ENCODE results near the gene OSBPL2. TPM values are rescaled to one million over a fixed set of nuclear protein-coding genes. Genes with fewer than 3 reads are reported as not detected.

Gene OSBPL2
- total RNA-seq, 1 experiment from 2014 or later: 36.9 TPM

GRCh38 chr20:62220666-62221568 lies 17.4 kb upstream of the OSBPL2 start:
- Histone ChIP-seq H3K27ac (ENCODE audit: low read depth, low read length) (no peak overlapping the region), H3K36me3 (ENCODE audit: control insufficient read depth in 1 of 2, insufficient read depth in 2 of 2, low read length in 2 of 2) (no peaks in the 10 kb centered on the region), H3K4me2 (ENCODE audit: low read length) (no peak overlapping the region), H3K9me3 (ENCODE audit: control insufficient read depth in 1 of 2, insufficient read depth in 1 of 2, low read depth in 1 of 2, low read length in 2 of 2) (no peaks in the 10 kb centered on the region), H4K20me1 (ENCODE audit: insufficient read depth) (no peaks in the 10 kb centered on the region), H3K4me1 (ENCODE audit: control insufficient read depth in 1 of 2, insufficient read depth in 2 of 2, low read length in 2 of 2) (no peaks in the 10 kb centered on the region), H3K9me2 (ENCODE audit: insufficient read depth) (no peaks in the 10 kb centered on the region), H3K79me2 (ENCODE audit: insufficient read depth, low read length) (no peaks in the 10 kb centered on the region), H3K4me3 (replicated peaks in 1 of 2; ENCODE audit: low read depth in 1 of 2, low read length in 2 of 2) (no peak overlapping the region), H3K9ac (ENCODE audit: low read length) (no peak overlapping the region), H2AFZ (ENCODE audit: low read depth, low read length, poor library complexity, severe bottlenecking) (no peak overlapping the region), H3K27me3 (ENCODE audit: insufficient read depth, low read length) (peaks cover 20% of the 10 kb centered on the region; the same call in 1 of the 2 replicates)
- ChIA-PET CTCF (no interaction called here), RAD21 (ENCODE audit: low non-redundant PET in 1 of 2, low total read pairs in 2 of 2, uncharacterized antibody in 2 of 2, unreplicated experiment in 2 of 2) (no interaction called here), POLR2A (no interaction called here)
- intact Hi-C loops (cut with micrococcal nuclease): no loop called here
- ATAC-seq: no peak
- TF ChIP-seq CBX3 (IDR thresholded peaks at IDR 0.05; ENCODE audit: low read depth) (no peak), ZNF274 (IDR thresholded peaks at IDR 0.05; ENCODE audit: low read depth, low read length) (no peak), REST (IDR thresholded peaks at IDR 0.05; ENCODE audit: low read depth) (no peak), EGR1 (IDR thresholded peaks at IDR 0.05; ENCODE audit: low read depth) (no peak), ELF1 (IDR thresholded peaks at IDR 0.05; ENCODE audit: borderline replicate concordance, low read depth) (no peak), ZFX (IDR thresholded peaks at IDR 0.05) (no peak), SIN3A (IDR thresholded peaks at IDR 0.05; ENCODE audit: low read depth) (no peak), CEBPB (IDR thresholded peaks at IDR 0.05; ENCODE audit: low read depth) (no peak), SP1 (IDR thresholded peaks at IDR 0.05; ENCODE audit: low read depth) (no peak), EZH2 (IDR thresholded peaks at IDR 0.05) (no peak), ATF3 (IDR thresholded peaks at IDR 0.05) (no peak), TCF7L2 (IDR thresholded peaks at IDR 0.05; ENCODE audit: borderline replicate concordance, extremely low read depth, insufficient read depth, insufficient read length) (no peak), MAX (IDR thresholded peaks at IDR 0.05) (no peak), ZBTB33 (IDR thresholded peaks at IDR 0.05; ENCODE audit: extremely low read depth, insufficient replicate concordance, low read length) (no peak), RAD21 (IDR thresholded peaks at IDR 0.05; ENCODE audit: low read depth) (no peak), POLR2A (IDR thresholded peaks at IDR 0.05; ENCODE audit: borderline replicate concordance, extremely low read depth, insufficient read depth, insufficient read length) (no peak), EZH2phosphoT487 (IDR thresholded peaks at IDR 0.05; ENCODE audit: borderline replicate concordance) (no peak), YY1 (IDR thresholded peaks at IDR 0.05; ENCODE audit: extremely low read depth, insufficient replicate concordance, low read depth, low read length) (no peak)
- no peak for DNase-seq (ENCODE audit: low read depth, low spot score)
- no TSS peak for BruUV-seq (replicated peaks)

All from HCT116 (cell line).